NK-92 treated with Interleukin-12 subunit alpha and Interleukin-12 subunit beta, amount 100 ng/mL, for 24 hours (cell line): Measurements from ENCODE around the gene CAMTA1.

Source experiments
- DNase-seq: peaks from one replicate; lab custom pipeline; 2025; lab: John Stamatoyannopoulos, UW

The CAMTA1 gene

DNA sequence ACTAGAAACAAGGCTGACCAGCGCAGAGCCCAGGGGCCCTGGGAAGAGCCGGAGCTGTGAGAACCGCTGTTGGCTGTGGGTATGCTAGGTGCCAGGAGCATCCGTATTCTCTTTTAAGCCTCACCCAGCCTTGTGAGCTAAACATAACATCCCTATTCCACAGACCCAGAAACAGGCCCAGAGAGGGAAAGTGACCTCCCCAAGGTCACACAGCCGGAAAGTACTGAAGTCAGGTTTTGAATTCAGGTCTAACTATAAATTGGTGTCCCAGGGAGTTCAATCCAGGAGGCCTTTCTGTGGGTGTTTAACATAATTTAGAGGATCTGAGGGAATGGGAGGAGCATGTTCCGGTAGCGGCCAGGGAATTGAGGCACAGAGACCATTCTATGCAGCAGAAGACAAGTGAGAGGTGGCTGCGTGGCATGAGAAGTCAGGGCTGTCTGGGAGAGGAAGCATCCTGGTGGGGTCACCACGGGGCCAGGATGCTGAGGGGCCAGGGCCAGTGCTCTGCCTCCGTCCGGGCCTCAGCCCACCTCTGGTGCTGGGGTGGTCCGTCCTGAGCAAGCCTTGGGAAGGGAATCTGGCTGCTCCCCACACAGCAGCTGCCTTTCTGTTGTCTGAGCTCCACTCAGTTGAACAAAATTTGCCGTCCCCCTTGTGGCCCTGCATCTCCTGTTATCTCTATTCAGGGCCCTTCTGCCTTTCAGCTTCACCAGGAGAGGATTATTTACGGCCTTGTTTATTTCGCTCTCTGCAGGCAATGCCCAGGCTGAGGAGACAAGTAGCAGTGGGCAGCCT, 647.0 kb downstream of the CAMTA1 start:
- DNase-seq: no peak

DNA sequence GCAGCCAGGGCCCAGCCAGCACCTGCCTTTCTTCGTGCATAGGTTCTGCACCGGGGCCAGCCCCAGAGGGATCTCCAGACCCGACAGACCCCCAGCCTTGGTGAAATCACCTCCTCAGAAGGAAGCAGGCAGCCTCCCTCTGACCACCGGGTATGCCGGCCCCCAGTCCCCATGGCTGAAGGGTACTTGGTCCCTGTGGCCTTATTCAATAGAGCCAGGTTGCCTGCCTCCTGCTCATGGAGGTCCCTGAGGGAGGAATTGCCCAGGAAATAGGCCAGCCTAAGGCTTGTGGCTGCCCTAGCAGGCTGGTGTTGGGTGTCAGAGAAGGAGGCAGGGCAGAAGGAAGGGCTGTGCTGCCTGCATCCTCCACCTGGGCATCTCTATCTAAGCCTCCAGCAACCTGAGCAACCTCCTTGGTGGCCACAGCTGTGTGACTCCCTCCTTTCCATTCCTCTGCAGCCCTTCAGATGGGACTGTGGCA, 647.7 kb downstream of the CAMTA1 start:
- no peak for DNase-seq

DNA sequence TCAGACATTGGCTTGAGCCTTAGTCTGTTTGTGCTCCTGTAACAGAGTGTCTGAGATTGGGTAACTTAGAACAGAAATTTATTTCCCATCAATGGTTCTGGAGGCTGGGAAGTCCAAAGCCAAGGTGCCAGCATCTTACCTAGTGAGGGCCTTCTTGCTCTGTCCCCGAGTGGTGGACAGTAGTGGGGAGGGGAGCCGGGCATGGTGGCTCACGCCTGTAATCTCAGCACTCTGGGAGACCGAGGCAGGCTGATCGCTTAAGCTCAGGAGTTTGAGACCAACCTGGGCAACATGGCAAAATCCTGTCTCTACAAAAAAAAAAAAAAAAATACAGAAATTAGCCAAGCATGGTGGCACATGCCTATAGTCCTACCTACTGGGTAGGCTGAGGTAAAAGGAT, 649.3 kb downstream of the CAMTA1 start:
- no peak for DNase-seq

DNA sequence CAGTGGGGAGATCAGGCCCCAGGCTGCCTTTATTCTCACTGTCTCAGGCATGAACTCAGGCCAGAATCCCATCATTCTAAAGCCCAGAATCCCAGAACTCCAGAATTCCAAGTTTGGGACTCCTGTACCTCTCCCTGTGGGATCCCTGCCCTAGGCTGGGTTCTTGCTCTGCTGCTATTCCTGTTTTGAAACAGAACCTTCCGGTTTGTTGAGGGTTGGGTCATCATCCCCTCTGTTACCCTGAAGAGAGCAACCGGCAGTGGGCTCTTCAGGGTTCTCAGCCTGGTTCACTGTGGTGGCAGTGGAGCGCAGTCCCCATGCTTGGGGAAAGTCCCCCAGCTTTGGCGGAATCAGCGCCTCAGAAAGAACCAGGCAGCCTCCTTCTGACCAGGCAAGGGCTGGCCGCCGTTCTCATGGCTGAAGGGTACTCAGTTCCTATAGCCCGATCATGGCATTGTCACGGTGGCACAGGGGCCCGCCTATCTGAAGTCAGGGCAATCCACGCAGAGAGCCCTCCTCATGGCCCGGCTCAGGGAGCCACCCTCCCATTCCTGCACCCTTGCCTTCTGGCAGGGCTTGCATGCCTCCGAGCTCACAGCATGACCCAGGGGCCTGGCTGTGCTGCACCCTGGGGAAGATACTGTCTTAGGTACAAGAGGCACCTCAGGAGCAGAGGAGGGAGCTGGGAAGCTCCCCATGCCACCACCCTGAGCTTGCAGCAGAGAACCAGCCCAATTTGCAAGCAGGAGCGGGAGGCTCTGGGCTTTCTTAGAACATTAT, 650.2 kb downstream of the CAMTA1 start:
- DNase-seq: no peak

DNA sequence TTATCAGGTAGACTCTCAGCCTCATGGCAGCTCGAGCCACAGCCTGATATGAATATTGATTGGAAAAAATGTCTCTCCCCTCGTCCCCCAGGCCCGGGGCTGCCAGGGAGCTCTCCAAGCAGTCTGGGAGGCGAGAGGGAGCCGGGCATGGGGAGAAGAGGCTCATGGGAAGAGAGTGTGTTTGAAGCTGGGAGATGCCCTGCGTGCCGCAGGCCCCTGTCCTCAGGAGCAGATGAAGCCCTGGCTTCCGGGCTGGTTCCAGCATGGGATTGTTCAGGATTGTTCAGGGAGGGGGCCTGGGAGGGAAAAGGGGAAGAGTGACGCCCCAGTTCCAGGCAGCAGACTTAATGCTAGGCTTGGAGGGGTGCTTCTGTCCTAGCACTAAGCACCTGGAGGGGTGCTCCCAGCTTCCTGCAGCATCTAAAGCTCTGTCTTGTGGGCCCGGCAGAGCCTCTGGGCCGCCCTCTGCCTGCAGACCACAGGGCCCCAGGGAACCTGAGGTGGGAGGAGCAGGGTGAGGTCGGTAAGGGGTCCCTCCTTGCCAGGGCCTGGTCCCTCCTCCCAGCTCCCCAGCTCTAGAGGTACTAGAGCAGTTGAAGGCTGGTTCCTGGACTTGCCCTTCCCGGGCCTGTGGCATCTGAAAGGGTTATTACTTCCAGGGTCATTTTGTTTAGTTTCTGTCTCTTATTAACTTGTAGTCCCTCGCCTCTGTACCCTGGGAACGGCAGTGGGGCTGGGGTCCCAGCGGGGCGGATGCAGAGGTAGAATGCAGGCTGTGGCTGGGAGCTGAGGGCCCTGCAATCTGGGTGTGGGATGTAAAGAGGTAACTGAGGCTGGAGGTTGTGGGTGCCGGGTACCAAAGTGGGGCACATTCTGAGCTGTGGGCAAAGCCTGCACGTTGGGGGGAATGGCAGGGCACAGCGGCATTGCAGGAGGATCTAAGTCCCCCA, 651.1 kb downstream of the CAMTA1 start:
- DNase-seq: no peak

DNA sequence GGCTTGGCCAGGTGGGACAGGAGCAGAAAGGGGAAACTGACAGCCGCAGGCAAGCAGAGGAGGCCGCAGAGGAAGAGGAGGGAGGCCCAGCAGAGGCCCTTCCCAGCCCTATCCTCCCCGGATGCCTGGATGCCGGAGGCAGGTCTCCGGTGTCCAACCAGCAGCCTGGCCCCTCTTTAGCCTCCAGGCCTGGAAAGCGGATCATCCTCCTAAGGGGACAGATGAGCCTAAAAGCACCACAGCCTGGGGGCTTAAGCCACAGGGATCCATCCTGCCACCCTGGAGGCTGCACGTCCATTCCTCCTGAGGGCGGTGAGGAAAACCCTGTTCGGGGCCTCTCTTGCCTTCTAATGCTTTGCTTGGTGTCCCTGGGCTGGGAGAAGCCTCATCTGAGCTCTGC, 651.8 kb downstream of the CAMTA1 start:
- DNase-seq: no peak

DNA sequence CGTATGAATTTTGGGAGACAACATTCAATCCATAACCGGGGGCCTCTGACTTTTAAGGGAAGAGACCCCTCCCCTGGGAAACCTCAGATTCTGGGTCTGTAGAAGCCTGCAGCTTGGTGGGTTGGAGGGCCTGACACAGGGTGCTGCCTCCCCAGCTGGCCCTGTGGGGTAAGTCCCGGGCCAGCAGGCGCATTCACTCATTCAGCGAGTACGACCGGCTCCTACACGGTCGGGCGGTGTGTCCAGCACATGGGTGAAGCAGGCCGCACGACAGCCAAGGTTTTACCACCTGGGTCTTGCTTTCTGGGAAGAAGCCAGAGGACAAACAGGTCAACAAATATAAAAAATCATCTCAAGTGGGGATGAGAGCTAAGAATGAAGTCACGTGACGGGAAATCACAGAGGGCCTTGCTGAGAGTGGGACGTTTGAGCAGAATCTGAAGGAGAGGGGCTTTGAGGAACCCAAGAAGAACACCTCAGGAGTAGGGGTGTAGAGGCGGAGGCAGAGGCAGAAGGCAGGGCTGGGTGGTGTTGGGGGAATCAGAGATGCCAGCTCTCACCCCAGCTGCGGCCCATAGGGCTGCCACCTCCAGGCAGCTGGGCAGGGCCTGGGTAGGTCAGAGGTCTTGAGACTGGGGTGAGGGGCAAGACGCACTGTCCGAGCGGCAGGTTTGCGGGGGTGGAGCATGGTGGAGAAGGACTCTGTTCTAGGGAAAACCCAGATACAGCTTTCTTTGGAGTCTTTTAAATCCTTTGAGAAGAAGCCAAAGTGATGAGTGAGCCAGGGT, 652.5 kb downstream of the CAMTA1 start:
- DNase-seq: no peak

DNA sequence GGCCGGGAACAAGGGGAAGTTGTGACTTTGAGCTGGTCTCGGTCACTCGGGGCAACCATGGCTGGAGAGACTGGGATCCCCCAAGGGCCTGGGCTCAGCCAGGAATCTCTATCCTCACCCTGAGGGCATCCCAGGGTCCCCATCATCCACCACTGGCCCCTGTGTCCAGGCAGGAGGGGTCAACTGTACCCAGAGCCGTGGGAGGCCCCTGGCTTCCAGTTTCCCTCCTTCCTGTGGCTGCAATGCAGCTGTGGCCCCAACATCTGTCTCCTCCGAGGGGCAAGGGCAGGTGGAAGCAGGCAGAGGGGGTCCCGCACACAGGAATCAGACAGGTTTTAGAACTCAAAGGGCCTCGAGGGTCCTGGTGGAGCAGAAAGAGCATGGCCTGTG, 653.1 kb downstream of the CAMTA1 start:
- DNase-seq: no peak

DNA sequence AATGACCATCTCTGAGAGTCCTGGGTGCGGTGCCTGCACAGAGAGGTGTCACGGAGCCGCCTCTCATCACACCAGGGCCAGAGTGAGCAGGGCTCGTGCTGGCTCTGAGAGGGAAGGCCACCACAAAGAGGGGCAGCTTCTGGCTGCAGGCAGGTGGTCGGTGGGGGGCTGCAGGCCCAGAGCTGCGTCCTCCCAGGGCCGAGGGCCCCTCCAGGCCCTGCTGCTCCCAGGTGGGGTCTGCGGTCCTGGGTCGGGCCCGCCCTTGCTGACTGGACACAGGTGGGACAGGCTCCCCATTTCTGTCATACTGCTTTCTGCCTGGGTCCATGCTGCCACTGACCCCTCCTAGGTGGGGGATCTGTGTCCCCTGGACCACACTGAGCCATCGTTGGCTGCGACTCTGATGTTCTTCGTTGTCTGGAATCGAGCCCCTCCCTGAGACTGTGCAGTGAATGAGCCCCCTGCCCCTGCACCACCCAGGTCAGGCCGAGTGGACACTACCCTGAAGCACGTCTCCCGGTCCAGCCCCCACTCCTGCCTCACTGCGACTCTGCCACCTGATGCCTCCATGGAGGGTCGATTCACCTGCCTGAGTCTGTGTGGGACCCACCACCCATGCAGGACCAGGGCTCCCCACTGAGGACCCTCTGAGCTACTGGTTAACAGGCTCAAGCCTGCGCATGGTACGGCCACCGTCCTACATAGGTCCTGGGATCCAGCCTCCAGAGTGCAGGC, 653.8 kb downstream of the CAMTA1 start:
- DNase-seq: no peak

DNA sequence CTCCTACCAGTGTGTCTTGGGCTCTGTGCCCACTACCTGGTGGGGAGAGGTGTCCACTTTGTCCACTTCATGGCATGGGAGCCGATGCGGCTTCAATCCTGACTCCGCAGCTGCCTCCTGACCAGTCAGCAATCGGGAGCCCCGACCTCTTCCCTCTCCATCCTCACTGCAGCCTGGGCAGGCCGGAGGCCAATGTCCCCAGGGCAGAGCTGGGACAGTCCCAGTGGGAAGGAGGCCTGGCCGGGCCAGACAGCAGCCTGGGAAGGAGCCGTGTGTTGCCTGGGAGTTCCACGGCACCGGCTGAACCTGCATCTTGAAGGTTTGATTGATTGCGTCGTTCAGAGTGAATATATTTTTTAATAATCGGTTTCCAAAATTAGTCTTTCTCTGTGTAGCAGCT, 654.9 kb downstream of the CAMTA1 start:
- no peak for DNase-seq

DNA sequence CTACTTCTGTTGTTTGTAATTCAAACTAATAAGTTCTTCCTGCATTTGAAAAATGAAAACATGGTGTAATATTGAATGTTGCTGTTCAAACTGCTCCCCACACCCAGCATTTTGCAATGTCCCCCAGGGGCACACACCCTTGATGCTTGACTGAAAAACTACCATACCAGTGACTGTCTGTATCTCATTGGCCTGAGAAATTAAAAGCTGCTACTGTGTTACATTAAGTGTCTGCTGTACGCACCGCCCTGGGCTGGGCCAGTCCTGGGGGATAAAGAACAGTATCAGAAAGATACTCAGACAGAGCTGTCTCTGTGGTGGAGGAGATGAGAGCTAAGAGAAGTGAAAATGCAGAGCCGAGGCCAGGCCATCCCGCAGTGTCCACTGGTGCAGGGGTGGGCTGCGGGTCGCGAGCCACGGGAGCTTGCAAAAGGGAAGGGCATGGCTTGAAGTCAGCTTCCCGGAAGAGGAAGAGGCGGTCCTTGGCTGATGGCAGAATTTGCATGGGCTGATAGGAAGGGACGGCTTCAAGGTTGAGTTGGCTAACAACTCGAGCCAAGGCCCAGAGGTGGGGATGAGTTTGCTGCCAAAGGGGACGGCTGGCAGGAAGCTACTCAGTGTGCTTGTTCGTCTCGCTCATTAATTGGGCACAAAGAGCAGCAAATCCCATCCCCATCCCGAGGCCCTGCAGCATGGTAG, 656.0 kb downstream of the CAMTA1 start:
- no peak for DNase-seq

DNA sequence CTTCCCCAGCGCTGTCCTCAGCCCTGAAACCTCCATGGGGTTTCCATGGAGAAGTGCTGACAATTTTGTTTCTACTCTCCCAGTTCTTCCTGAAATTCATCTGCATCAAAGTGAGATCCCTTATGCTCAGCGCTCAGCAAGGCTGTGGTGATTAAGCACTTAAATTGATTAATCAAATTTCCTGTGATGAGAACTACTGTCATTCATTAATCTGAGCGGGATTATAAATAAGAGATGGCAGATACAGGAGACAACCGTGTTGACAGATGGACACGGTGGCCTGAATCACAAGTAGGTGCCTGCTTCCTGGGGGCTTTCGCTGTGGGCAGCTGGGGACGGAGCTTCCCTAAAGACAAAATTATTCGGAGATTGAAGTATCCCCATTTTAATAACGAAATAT, 656.8 kb downstream of the CAMTA1 start:
- no peak for DNase-seq

DNA sequence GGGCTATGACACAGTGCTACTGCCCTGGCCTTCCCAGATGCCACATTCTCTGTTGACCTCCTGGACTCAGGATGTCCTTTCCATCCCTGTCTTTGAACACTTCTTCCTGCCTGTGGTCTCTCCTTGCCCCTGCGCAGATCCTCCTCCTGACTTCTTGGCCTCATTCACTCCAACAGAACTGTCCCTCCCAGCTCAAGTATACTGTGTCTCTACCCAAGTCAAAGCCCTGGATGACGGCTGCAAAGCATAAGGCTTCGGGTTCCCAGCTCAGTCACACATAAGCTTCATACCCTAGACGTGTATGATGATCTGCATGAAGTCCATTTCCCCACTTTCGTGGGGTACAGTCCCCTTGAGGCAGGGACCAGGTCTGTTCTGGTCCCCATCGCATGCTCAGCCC, 657.7 kb downstream of the CAMTA1 start:
- DNase-seq: no peak

DNA sequence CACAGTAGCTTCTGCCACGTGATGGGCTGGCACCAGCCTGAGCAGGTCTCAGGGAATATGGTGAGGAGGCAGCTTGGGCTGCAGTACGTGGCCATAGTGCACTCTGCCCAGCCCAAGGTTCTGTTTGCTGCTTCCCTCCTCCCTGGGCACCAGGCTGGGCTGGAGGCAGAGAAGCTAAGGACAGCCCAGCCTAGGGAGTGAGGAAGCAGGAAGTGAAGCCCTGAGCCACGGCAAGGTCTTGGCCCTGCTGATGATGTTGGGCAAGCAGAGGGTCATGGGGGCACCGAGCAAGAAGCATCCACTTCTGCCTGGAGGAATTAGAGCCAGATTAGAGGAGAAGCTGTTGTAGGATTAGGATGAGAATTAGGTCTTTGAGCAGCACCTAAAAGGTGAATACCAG, 659.1 kb downstream of the CAMTA1 start:
- no peak for DNase-seq

DNA sequence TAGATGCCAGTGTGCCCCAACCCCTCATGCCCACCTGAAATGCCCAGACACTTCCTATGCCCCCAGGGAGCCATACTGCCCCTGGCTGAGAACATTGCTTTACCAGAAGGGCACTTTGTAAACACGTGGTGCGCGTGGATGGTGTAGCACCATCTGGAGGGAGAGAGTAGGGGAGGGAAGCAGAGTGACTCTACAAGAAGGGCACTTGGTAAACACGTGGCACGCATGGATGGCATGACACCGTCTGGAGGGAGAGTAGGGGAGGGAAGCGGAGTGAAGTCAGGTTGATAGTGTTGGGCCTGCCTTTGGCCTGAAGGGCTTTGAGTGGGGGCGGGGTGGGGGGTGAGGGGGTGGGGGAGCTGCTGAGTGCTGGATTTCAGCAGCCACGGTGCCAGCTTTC, 661.8 kb downstream of the CAMTA1 start:
- no peak for DNase-seq

DNA sequence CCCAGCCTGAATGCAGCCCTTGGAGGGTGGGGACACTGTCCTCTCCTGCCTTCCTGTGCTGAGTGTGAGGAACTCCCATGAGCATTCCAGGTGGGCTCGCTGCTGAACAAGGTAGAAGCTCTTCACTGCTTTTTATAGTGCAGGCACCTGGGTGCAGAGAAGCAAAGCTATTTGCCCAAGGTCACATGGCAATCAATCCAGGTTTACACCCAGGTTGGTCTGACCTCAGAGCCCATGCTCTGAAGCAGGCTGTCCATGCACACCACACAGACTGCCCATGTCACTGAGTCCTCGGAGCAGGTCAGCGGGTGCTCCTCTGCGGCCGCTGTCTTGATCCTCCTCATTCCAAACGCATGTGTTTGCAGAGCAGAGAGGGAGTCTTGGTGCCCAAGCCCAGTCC, 662.5 kb downstream of the CAMTA1 start:
- no peak for DNase-seq

DNA sequence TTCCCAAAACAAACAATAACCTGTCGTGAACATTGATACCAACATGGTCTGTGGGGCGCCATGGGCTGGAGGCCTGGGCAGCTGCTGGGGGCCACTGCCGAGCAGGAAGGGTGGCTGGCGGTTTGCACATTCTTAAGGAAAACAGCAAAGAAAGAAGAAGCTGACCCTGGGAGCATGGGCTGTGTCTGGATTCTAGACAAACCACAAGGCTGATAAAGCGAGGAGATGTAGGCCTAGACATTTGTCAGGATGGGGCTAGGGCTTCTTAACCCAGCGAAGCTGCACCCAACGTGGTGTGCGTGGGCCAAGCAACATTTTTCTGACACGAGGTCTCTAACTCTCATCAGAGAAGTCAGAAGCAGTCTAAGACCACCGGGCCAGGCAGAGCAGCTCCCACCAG, 663.7 kb downstream of the CAMTA1 start:
- DNase-seq: no peak

DNA sequence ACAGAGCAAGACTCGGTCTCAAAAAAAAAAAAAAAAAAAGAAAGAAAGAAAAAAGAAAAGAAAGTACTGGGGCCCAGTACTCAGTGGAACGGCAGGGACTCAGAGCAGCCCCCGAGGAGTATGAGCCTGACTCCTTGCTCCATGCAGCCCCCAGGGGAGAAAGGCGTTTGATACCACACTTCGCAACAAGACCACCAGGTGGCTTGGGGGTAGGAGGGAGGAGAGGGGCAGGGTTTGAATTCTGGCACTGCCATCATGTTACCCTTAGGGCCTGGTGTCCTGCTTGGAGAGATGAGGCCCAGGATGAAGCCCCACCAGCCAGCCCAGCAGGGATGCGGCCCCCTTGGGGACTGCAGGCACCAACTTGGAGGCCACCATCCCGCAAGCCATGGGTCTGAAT, 664.5 kb downstream of the CAMTA1 start:
- DNase-seq: no peak

DNA sequence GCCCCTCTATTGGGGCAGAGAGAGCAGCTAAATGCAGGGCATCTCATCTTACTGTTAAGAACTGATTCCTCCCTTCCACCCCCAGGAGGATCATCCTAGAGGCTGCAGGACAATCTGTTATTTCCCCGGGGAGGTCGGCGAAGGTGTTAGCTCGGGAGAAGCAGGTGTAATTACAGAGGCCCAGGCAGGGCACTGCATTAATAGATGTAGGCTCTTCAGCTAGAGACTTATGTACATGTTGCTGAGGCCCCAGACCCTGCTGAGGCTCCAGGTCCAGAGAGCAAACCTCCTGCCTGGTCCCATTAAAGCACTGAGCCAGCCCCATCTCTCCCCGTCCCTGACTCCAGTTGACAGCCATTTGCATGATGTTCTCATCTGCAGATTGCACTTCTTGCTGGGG, 665.6 kb downstream of the CAMTA1 start:
- DNase-seq: no peak

DNA sequence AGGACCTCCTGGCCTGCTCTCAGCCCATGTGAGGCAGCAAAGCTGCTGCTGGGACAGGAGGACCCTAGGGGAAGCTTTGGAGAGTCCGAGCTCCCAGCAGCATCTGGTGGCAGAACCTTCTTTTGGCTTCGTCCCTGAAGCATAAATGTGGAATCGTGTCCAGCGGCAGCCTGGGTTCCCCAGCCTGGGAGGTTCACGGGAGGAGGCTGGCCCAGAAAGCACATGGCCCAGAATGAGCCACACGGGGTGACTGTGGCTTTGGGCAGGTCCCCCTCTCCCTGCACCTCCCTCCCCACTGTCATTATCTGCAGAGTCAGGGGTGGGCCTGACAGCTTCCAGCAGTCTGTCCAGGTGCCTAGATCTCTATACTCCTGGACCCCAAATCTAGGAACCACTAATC, 667.8 kb downstream of the CAMTA1 start:
- DNase-seq: no peak
